ENCODE data around the gene ARMC12. TPM values are rescaled to one million over a fixed set of nuclear protein-coding genes. Genes with fewer than 3 reads are reported as not detected.

Gene ARMC12
- total and polyA plus RNA-seq, 2 of the 13 experiments (the other 11 are each of a cell fraction or from before 2014, with no cell fraction given): 1.3 TPM; not detected in 1

- TF ChIP-seq SNAI1 (CRISPR knock-in tag; IDR thresholded peaks at IDR 0.05; ENCODE audit: borderline replicate concordance) (no peak), ELF4 (CRISPR knock-in tag; IDR thresholded peaks at IDR 0.05; ENCODE audit: borderline replicate concordance) (no peak), GABPB1 (CRISPR knock-in tag; IDR thresholded peaks at IDR 0.05) (peak; percentile 55; the same call in 1 of the 2 replicates), IKZF4 (CRISPR knock-in tag; IDR thresholded peaks at IDR 0.05; ENCODE audit: borderline replicate concordance, low read depth, not compliant biosample characterization) (no peak), MAFF (IDR thresholded peaks at IDR 0.05; ENCODE audit: low read depth, low read length) (no peak), NFE2L2 (IDR thresholded peaks at IDR 0.05; ENCODE audit: low read length) (no peak), CHD4 (IDR thresholded peaks at IDR 0.05; ENCODE audit: borderline replicate concordance, low read length) (no peak), SMAD3 (CRISPR knock-in tag; IDR thresholded peaks at IDR 0.05) (0 out of 2 replicates have a peak, but pooled peaks have one; percentile 36), SALL1 (CRISPR knock-in tag; IDR thresholded peaks at IDR 0.05) (peak; percentile 47), FOXO1 (CRISPR knock-in tag; IDR thresholded peaks at IDR 0.05) (no peak), ZFP36L1 (CRISPR knock-in tag; IDR thresholded peaks at IDR 0.05) (no peak), ZNF160 (CRISPR knock-in tag; IDR thresholded peaks at IDR 0.05) (0 out of 2 replicates have a peak, but pooled peaks have one; percentile 41), SAP130 (CRISPR knock-in tag; IDR thresholded peaks at IDR 0.05; ENCODE audit: low read depth) (no peak), GATAD2A (CRISPR knock-in tag; IDR thresholded peaks at IDR 0.05) (peak; percentile 45; the same call in 1 of the 2 replicates), TERF1 (CRISPR knock-in tag; IDR thresholded peaks at IDR 0.05) (no peak), ZSCAN9 (CRISPR knock-in tag; IDR thresholded peaks at IDR 0.05; ENCODE audit: borderline replicate concordance) (peak; percentile 70; the same call in 1 of the 2 replicates), KDM4B (CRISPR knock-in tag; IDR thresholded peaks at IDR 0.05) (no peak), MTF2 (CRISPR knock-in tag; IDR thresholded peaks at IDR 0.05; ENCODE audit: borderline replicate concordance) (no peak), KAT2B (IDR thresholded peaks at IDR 0.05; ENCODE audit: borderline replicate concordance, low read depth, low read length) (no peak), ZMAT3 (CRISPR knock-in tag; conservative IDR thresholded peaks at IDR 0.05) (no peak), ISX (CRISPR knock-in tag; conservative IDR thresholded peaks at IDR 0.05) (no peak), NCOA1 (CRISPR knock-in tag; IDR thresholded peaks at IDR 0.05) (no peak), ZNF678 (CRISPR knock-in tag; IDR thresholded peaks at IDR 0.05) (no peak), HMG20B (CRISPR knock-in tag; conservative IDR thresholded peaks at IDR 0.05) (no peak)
- TF ChIP-seq, protein P1, sequence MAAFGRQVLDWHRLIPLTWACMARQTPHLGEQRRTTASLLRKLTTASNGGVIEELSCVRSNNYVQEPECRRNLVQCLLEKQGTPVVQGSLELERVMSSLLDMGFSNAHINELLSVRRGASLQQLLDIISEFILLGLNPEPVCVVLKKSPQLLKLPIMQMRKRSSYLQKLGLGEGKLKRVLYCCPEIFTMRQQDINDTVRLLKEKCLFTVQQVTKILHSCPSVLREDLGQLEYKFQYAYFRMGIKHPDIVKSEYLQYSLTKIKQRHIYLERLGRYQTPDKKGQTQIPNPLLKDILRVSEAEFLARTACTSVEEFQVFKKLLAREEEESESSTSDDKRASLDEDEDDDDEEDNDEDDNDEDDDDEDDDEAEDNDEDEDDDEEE (CRISPR knock-in tag; IDR thresholded peaks at IDR 0.05): no peak
- TF ChIP-seq, protein P2, sequence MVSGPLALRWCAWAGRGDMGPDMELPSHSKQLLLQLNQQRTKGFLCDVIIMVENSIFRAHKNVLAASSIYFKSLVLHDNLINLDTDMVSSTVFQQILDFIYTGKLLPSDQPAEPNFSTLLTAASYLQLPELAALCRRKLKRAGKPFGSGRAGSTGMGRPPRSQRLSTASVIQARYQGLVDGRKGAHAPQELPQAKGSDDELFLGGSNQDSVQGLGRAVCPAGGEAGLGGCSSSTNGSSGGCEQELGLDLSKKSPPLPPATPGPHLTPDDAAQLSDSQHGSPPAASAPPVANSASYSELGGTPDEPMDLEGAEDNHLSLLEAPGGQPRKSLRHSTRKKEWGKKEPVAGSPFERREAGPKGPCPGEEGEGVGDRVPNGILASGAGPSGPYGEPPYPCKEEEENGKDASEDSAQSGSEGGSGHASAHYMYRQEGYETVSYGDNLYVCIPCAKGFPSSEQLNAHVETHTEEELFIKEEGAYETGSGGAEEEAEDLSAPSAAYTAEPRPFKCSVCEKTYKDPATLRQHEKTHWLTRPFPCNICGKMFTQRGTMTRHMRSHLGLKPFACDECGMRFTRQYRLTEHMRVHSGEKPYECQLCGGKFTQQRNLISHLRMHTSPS (CRISPR knock-in tag; IDR thresholded peaks at IDR 0.05; ENCODE audit: low read depth): no peak
- TF ChIP-seq, protein P3, sequence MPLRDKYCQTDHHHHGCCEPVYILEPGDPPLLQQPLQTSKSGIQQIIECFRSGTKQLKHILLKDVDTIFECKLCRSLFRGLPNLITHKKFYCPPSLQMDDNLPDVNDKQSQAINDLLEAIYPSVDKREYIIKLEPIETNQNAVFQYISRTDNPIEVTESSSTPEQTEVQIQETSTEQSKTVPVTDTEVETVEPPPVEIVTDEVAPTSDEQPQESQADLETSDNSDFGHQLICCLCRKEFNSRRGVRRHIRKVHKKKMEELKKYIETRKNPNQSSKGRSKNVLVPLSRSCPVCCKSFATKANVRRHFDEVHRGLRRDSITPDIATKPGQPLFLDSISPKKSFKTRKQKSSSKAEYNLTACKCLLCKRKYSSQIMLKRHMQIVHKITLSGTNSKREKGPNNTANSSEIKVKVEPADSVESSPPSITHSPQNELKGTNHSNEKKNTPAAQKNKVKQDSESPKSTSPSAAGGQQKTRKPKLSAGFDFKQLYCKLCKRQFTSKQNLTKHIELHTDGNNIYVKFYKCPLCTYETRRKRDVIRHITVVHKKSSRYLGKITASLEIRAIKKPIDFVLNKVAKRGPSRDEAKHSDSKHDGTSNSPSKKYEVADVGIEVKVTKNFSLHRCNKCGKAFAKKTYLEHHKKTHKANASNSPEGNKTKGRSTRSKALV (CRISPR knock-in tag; IDR thresholded peaks at IDR 0.05): no peak
These were observed 458 bp upstream of the ARMC12 start (continued) for GRCh38 chr6:35736253-35736894.

All from HepG2 (cell line).